Trophoblast cell (in vitro differentiated cells and primary cell): ENCODE results near the gene NAT8.
"Not testable (repeated sequence)": the region's sequence is repeated elsewhere in the genome, so short reads cannot be mapped to it uniquely, and the experiment has no call there.

Experiments used
- DNase-seq, 2 donors: peaks; one replicate each; pipeline ENCODE4 v3.0.0-alpha.2; 2016
- H2AFZ ChIP-seq: 2 replicates; pipeline ENCODE4 v1.6.1; 2013; ENCODE audit warnings: low read length, moderate library complexity, mild to moderate bottlenecking; ENCODE audit not compliant: insufficient read depth, poor library complexity
- H2AK5ac ChIP-seq: 2 replicates; pipeline ENCODE4 v1.6.1; 2013; ENCODE audit warnings: mild to moderate bottlenecking, low read length
- H2BK120ac ChIP-seq: 2 replicates; pipeline ENCODE4 v1.6.1; 2013; ENCODE audit warnings: low read length, mild to moderate bottlenecking, moderate library complexity; ENCODE audit not compliant: insufficient read depth, poor library complexity
- H2BK12ac ChIP-seq: 2 replicates; pipeline ENCODE4 v1.6.1; 2013; ENCODE audit warnings: mild to moderate bottlenecking, low read length, moderate library complexity
- H2BK5ac ChIP-seq: 2 replicates; pipeline ENCODE4 v1.6.1; 2013; ENCODE audit warnings: low read length, low read depth, moderate library complexity, mild to moderate bottlenecking; ENCODE audit not compliant: poor library complexity
- H3K14ac ChIP-seq: 2 replicates; pipeline ENCODE4 v1.6.1; 2013; ENCODE audit warnings: mild to moderate bottlenecking, low read length
- H3K18ac ChIP-seq: 2 replicates; pipeline ENCODE4 v1.6.1; 2013; ENCODE audit warnings: mild to moderate bottlenecking, low read length
- H3K23ac ChIP-seq: 2 replicates; pipeline ENCODE4 v1.6.1; 2013; ENCODE audit warnings: low read length
- H3K27ac ChIP-seq: 2 replicates; pipeline ENCODE4 v1.5.1; 2013; ENCODE audit warnings: low read depth, mild to moderate bottlenecking, inconsistent platforms, low read length, moderate library complexity
- H3K27me3 ChIP-seq: 2 replicates; pipeline ENCODE4 v1.6.1; 2013; ENCODE audit warnings: inconsistent platforms, mild to moderate bottlenecking, low read length, moderate library complexity; ENCODE audit not compliant: insufficient read depth
- H3K36me3 ChIP-seq, 2 experiments: 1 replicate in 1 of 2; 2 replicates in 1 of 2; pipeline ENCODE4 v1.6.1; 2013; ENCODE audit warnings: low read length in 2 of 2, mild to moderate bottlenecking in 2 of 2, moderate library complexity in 1 of 2; ENCODE audit not compliant: insufficient read depth in 2 of 2, control insufficient read depth in 1 of 2
- H3K4ac ChIP-seq: 2 replicates; pipeline ENCODE4 v1.6.1; 2013; ENCODE audit warnings: low read depth, mild to moderate bottlenecking, low read length, moderate library complexity
- H3K4me1 ChIP-seq, 2 experiments: 1 replicate in 1 of 2; 2 replicates in 1 of 2; pipeline ENCODE4 v1.6.1; 2013; ENCODE audit warnings: low read length in 2 of 2, mild to moderate bottlenecking in 2 of 2, moderate library complexity in 1 of 2; ENCODE audit not compliant: insufficient read depth in 2 of 2, control insufficient read depth in 1 of 2
- H3K4me2 ChIP-seq: 2 replicates; pipeline ENCODE4 v1.6.1; 2013; ENCODE audit warnings: inconsistent platforms, mild to moderate bottlenecking, low read length, moderate library complexity
- H3K4me3 ChIP-seq: 2 replicates; pipeline ENCODE4 v1.5.1; 2013; ENCODE audit warnings: mild to moderate bottlenecking, low read depth, low read length, inconsistent platforms
- H3K79me1 ChIP-seq: one replicate; pipeline ENCODE4 v1.6.1; 2013; ENCODE audit warnings: low read length
- H3K79me2 ChIP-seq: 2 replicates; pipeline ENCODE4 v1.6.1; 2013; ENCODE audit warnings: low read length, mild to moderate bottlenecking; ENCODE audit not compliant: control insufficient read depth, insufficient read depth, poor library complexity
- H3K9ac ChIP-seq: 2 replicates; pipeline ENCODE4 v1.6.1; 2013; ENCODE audit warnings: mild to moderate bottlenecking, low read length
- H3K9me3 ChIP-seq: 2 replicates; pipeline ENCODE4 v1.6.1; 2013; ENCODE audit warnings: low read depth, mild to moderate bottlenecking, control low read depth, inconsistent platforms, low read length; ENCODE audit not compliant: insufficient read depth
- H4K12ac ChIP-seq: 2 replicates; pipeline ENCODE4 v1.6.1; 2013; ENCODE audit warnings: low read depth, mild to moderate bottlenecking, low read length, moderate library complexity
- H4K8ac ChIP-seq: 2 replicates; pipeline ENCODE4 v1.6.1; 2013; ENCODE audit warnings: low read depth, mild to moderate bottlenecking, low read length, moderate library complexity
- H4K91ac ChIP-seq: one replicate; pipeline ENCODE4 v1.6.1; 2013; ENCODE audit warnings: low read depth, mild to moderate bottlenecking, low read length, moderate library complexity
- WGBS: extraction: QIAGEN DNeasy Blood & Tissue Kit; methylation state at CpG from one replicate; pipeline ENCODE4 v1.1.7; 2013; ENCODE audit warnings: missing lambda C conversion rate; ENCODE audit not compliant: insufficient read length, insufficient coverage; ENCODE audit errors: extremely low coverage; 5-methylcytosine and 5-hydroxymethylcytosine counted together

Gene NAT8

DNA sequence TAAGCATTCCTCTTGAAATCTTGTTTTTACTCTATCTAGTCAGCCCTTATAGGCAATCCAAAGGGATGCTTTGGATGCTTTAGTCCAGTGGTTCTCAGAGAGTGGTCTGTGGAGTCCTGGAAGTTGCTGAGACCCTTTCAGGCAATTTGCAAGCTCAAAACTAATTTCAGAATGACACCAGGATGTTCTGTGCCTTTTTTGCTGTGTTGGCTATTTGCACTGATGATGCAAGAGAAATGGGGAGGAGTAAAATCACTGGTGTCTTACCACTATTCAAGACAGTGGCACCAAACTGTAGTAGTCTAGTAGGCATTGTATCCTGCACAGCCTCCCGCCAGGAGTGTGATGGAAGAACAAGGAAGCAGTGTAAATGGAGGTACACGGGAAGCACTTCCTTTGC lies 37.6 kb downstream of the NAT8 start:
- not testable (repeated sequence) for DNase-seq, H3K4me1 ChIP-seq, H3K4ac ChIP-seq, H3K18ac ChIP-seq, H3K27me3 ChIP-seq, H3K4me2 ChIP-seq, H2BK12ac ChIP-seq, H3K14ac ChIP-seq, H3K36me3 ChIP-seq, H4K91ac ChIP-seq, H3K9me3 ChIP-seq, H2BK5ac ChIP-seq, H3K27ac ChIP-seq, H3K4me3 ChIP-seq, H4K8ac ChIP-seq, H4K12ac ChIP-seq, H3K79me1 ChIP-seq, H2AK5ac ChIP-seq, H2BK120ac ChIP-seq, H3K23ac ChIP-seq, H3K79me2 ChIP-seq, H2AFZ ChIP-seq, H3K9ac ChIP-seq
- WGBS = no CpG with 5 or more reads among the region's 2 CpGs

- H3K79me1 ChIP-seq, H3K18ac ChIP-seq, H3K14ac ChIP-seq: not testable (repeated sequence)
These were observed 39.1 kb downstream of the NAT8 start for GRCh38 chr2:73603099-73603588.

GRCh38 chr2:73601780-73602179 lies 40.4 kb downstream of the NAT8 start:
- Histone ChIP-seq H2BK12ac (no peak overlapping the region), H4K12ac (no peak overlapping the region), H3K9me3 (no peaks in the 10 kb centered on the region)

More at GRCh38 chr2:73603099-73603588, 39.1 kb downstream of the NAT8 start:
- not testable (repeated sequence) for H3K9ac ChIP-seq, H3K4me3 ChIP-seq, H3K36me3 ChIP-seq, H3K27ac ChIP-seq, H2AK5ac ChIP-seq, H4K91ac ChIP-seq, H3K9me3 ChIP-seq, H4K8ac ChIP-seq, H3K79me2 ChIP-seq, H3K4ac ChIP-seq, H3K23ac ChIP-seq, H2BK120ac ChIP-seq, H3K27me3 ChIP-seq, H2BK12ac ChIP-seq, H4K12ac ChIP-seq, H3K4me1 ChIP-seq, H2AFZ ChIP-seq, H3K4me2 ChIP-seq, H2BK5ac ChIP-seq
- DNase-seq = peak in 1 of 2 donors; percentile 42
- WGBS = no CpG with 5 or more reads among the region's 4 CpGs

DNA sequence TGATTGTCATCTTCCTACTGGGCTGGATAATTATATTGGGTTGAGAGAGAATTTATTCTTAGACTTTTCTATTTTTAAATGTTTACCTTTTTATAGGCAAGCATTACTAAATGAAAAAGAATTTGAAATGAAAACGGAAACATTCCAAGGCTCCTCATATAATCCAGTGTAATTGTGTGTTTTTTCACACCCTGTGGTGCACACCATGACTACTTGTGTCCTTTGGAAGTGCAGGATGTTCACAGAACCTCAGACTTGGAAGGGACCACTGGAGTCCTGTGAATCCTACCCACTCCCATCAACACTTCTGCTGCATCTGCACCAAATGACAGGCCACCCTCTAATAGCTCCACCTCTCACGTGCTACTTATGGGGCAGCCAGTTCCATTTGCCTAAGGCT lies 48.0 kb downstream of the NAT8 start:
- no peak overlapping the region for H4K91ac ChIP-seq
- no peak overlapping the region for H2BK12ac ChIP-seq
- H3K27me3 ChIP-seq = no peaks in the 10 kb centered on the region
- H3K9ac ChIP-seq = no peak overlapping the region
- no peak overlapping the region for H3K27ac ChIP-seq
- H3K4ac ChIP-seq = no peak overlapping the region
- H3K4me2 ChIP-seq = no peak overlapping the region
- H3K4me1 ChIP-seq = no peaks in the 10 kb centered on the region
- no peak overlapping the region for H4K12ac ChIP-seq
- H3K79me1 ChIP-seq = no peaks in the 10 kb centered on the region
- H3K18ac ChIP-seq = no peak overlapping the region
- H4K8ac ChIP-seq = no peak overlapping the region
- H2BK5ac ChIP-seq = no peak overlapping the region
- no peak overlapping the region for H2AK5ac ChIP-seq
- no peak overlapping the region for H3K4me3 ChIP-seq
- H3K14ac ChIP-seq = no peak overlapping the region
- H2AFZ ChIP-seq = no peak overlapping the region
- H2BK120ac ChIP-seq = no peak overlapping the region
- no peaks in the 10 kb centered on the region for H3K79me2 ChIP-seq
- DNase-seq = no peak
- WGBS = no CpG with 5 or more reads among the region's 2 CpGs
- H3K9me3 ChIP-seq = no peaks in the 10 kb centered on the region
- no peaks in the 10 kb centered on the region for H3K36me3 ChIP-seq
- H3K23ac ChIP-seq = no peak overlapping the region

More at GRCh38 chr2:73601780-73602179, 40.4 kb downstream of the NAT8 start:
- Histone ChIP-seq H3K4me1 (no peaks in the 10 kb centered on the region), H3K36me3 (peaks cover 3 to 5% of the 10 kb centered on the region in 2 experiments), H4K91ac (no peak overlapping the region), H3K79me2 (no peaks in the 10 kb centered on the region), H3K9ac (no peak overlapping the region), H3K18ac (no peak overlapping the region), H4K8ac (no peak overlapping the region), H3K27ac (no peak overlapping the region), H3K14ac (no peak overlapping the region), H3K4me3 (no peak overlapping the region), H2AK5ac (no peak overlapping the region), H2BK120ac (no peak overlapping the region), H3K4ac (no peak overlapping the region), H3K79me1 (no peaks in the 10 kb centered on the region), H3K4me2 (no peak overlapping the region), H2AFZ (no peak overlapping the region), H3K23ac (no peak overlapping the region), H3K27me3 (no peaks in the 10 kb centered on the region), H2BK5ac (no peak overlapping the region)
- DNase-seq = no peak
- no CpG with 5 or more reads among the region's 5 CpGs for WGBS
